SK-N-SH (cell line): ENCODE results near the gene CAMK2B. TPM values are rescaled to one million over a fixed set of nuclear protein-coding genes. Genes with fewer than 3 reads are reported as not detected.
A peak's percentile ranks its signal among the peaks of the same experiment; 100 is the strongest.

Source experiments
- CTCF ChIA-PET: fragments of 300-600, 350-600 bp; formaldehyde crosslinking; extraction: SDS; loops from one replicate; lab custom pipeline; 2021; lab: Yijun Ruan, JAX
- POLR2A ChIA-PET: fragments of 350-600 bp; sonication (Branson Sonifier 250); formaldehyde crosslinking; extraction: SDS; loops from one replicate; lab custom pipeline; 2020; ENCODE audit warnings: antibody characterized with exemption, inconsistent platforms; lab: Yijun Ruan, JAX
- DNase-seq: peaks from one replicate; pipeline ENCODE4 v3.0.0; 2012
- H2AFZ ChIP-seq: fragments of 200-600 bp; sonication (generic); 2 replicates; pipeline ENCODE4 v1.8.1; 2016; ENCODE audit warnings: antibody characterized with exemption, mild to moderate bottlenecking, low read depth
- H3F3A ChIP-seq: fragments of 200-600 bp; sonication (generic); replicated peaks from 2 replicates; pipeline ENCODE3; 2016; ENCODE audit warnings: antibody characterized with exemption, mild to moderate bottlenecking; ENCODE audit not compliant: insufficient read depth
- H3K27ac ChIP-seq, 2 experiments: fragments of 200-500 bp in 1 of 2; fragments of 200-600 bp in 1 of 2; sonication (Bioruptor generic) in 1 of 2; sonication (generic), shearing (Covaris generic) in 1 of 2; 2 replicates each; pipeline versions ENCODE4 v1.5.1 to v1.6.1; 2014 to 2016; ENCODE audit warnings: low read depth in 2 of 2, inconsistent platforms in 1 of 2, low read length in 1 of 2, mild to moderate bottlenecking in 1 of 2, mixed read lengths in 1 of 2
- H3K27me3 ChIP-seq: fragments of 200-600 bp; sonication (generic), shearing (Covaris generic); 2 replicates; pipeline ENCODE4 v1.6.1; 2016; ENCODE audit warnings: mixed run types; ENCODE audit not compliant: insufficient read depth
- H3K36me3 ChIP-seq, 2 experiments: fragments of 200-500 bp in 1 of 2; fragments of 200-600 bp in 1 of 2; sonication (Bioruptor generic) in 1 of 2; sonication (generic) in 1 of 2; replicated peaks in 1 of 2; 2 replicates each; pipeline versions ENCODE3 to v1.5.1; 2014 to 2016; ENCODE audit warnings: low read length in 1 of 2, mild to moderate bottlenecking in 1 of 2; ENCODE audit not compliant: insufficient read depth in 2 of 2, control insufficient read depth in 1 of 2
- H3K4me1 ChIP-seq, 2 experiments: fragments of 200-500 bp in 1 of 2; fragments of 200-600 bp in 1 of 2; sonication (Bioruptor generic) in 1 of 2; sonication (generic), shearing (Covaris generic) in 1 of 2; 2 replicates each; pipeline versions ENCODE4 v1.5.1 to v1.6.1; 2014 to 2016; ENCODE audit warnings: low read depth in 1 of 2, low read length in 1 of 2, mixed run types in 1 of 2; ENCODE audit not compliant: insufficient read depth in 2 of 2, control insufficient read depth in 1 of 2
- H3K4me2 ChIP-seq: fragments of 200-600 bp; sonication (generic), shearing (Covaris generic); 2 replicates; pipeline ENCODE4 v1.6.1; 2017; ENCODE audit warnings: mixed run types
- H3K4me3 ChIP-seq, 2 experiments: fragments of 200-500 bp in 1 of 2; fragments of 200-600 bp in 1 of 2; sonication (Bioruptor generic) in 1 of 2; sonication (generic), shearing (Covaris generic) in 1 of 2; 2 replicates each; pipeline versions ENCODE4 v1.5.1 to v1.8.1; 2014 to 2016; ENCODE audit warnings: low read depth in 2 of 2, inconsistent platforms in 1 of 2, low read length in 1 of 2, mild to moderate bottlenecking in 1 of 2, mixed read lengths in 1 of 2, moderate library complexity in 1 of 2
- H3K79me2 ChIP-seq: fragments of 200-600 bp; sonication (generic); 2 replicates; pipeline ENCODE4 v1.8.1; 2017; ENCODE audit warnings: mild to moderate bottlenecking; ENCODE audit not compliant: insufficient read depth
- H3K9ac ChIP-seq: fragments of 200-600 bp; sonication (generic); 2 replicates; pipeline ENCODE4 v1.6.1; 2017; ENCODE audit warnings: mixed run types
- H3K9me2 ChIP-seq: fragments of 200-600 bp; sonication (generic); 2 replicates; pipeline ENCODE4 v1.6.1; 2017; ENCODE audit warnings: mixed run types
- H3K9me3 ChIP-seq: fragments of 200-600 bp; sonication (generic); 2 replicates; pipeline ENCODE4 v1.6.1; 2017; ENCODE audit warnings: mixed run types, mild to moderate bottlenecking, moderate library complexity
- H4K20me1 ChIP-seq: fragments of 200-600 bp; sonication (generic); 2 replicates; pipeline ENCODE4 v1.6.1; 2017; ENCODE audit warnings: mild to moderate bottlenecking, mixed run types; ENCODE audit not compliant: insufficient read depth
- EZH2phosphoT487 ChIP-seq: fragments of 200-600 bp; sonication (generic); IDR thresholded peaks from 2 replicates; pipeline ENCODE4 v1.6.1; 2017; ENCODE audit warnings: low read depth, mixed run types, mild to moderate bottlenecking, antibody characterized with exemption, moderate library complexity, borderline replicate concordance
- FOSL2 ChIP-seq: IDR thresholded peaks from 2 replicates; pipeline ENCODE4 v1.4.0; 2012; ENCODE audit warnings: low read depth, mild to moderate bottlenecking, moderate library complexity, borderline replicate concordance
- FOXJ3 ChIP-seq: sonication (generic); formaldehyde crosslinking; IDR thresholded peaks from 2 replicates; pipeline ENCODE4 v1.5.1; 2020; ENCODE audit warnings: mild to moderate bottlenecking, missing genetic modification reagents
- FOXM1 ChIP-seq: IDR thresholded peaks from 2 replicates; pipeline ENCODE4 v1.4.0; 2012; ENCODE audit warnings: low read depth, mild to moderate bottlenecking
- GABPA ChIP-seq: IDR thresholded peaks from 2 replicates; pipeline ENCODE4 v1.4.0; 2012; ENCODE audit warnings: low read depth, mild to moderate bottlenecking
- GATA2 ChIP-seq: sonication (generic); formaldehyde crosslinking; IDR thresholded peaks from 2 replicates; pipeline ENCODE4 v1.5.0; 2020; ENCODE audit warnings: mild to moderate bottlenecking, missing genetic modification reagents
- MAX ChIP-seq: IDR thresholded peaks from 2 replicates; pipeline ENCODE4 v1.4.0; 2012; ENCODE audit warnings: low read depth
- MXI1 ChIP-seq: IDR thresholded peaks from 2 replicates; pipeline ENCODE4 v1.6.1; 2012; ENCODE audit warnings: mild to moderate bottlenecking, low read depth, low read length, improper control_type of control experiment
- NFIC ChIP-seq: IDR thresholded peaks from 2 replicates; pipeline ENCODE4 v1.4.0; 2012; ENCODE audit warnings: borderline replicate concordance
- NRF1 ChIP-seq: IDR thresholded peaks from 2 replicates; pipeline ENCODE4 v1.6.1; 2012; ENCODE audit warnings: low read depth, mild to moderate bottlenecking, low read length
- RCOR1 ChIP-seq: fragments of 150-350 bp; IDR thresholded peaks from 2 replicates; pipeline ENCODE4 v1.6.1; 2017; ENCODE audit warnings: antibody characterized with exemption, low read length
- REST ChIP-seq: IDR thresholded peaks from 2 replicates; pipeline ENCODE4 v1.6.1; 2012; ENCODE audit warnings: mild to moderate bottlenecking, low read depth, low read length, moderate library complexity
- RXRA ChIP-seq: IDR thresholded peaks from 2 replicates; pipeline ENCODE4 v1.4.0; 2012; ENCODE audit warnings: low read depth, mild to moderate bottlenecking, borderline replicate concordance
- SMC3 ChIP-seq: IDR thresholded peaks from 2 replicates; pipeline ENCODE4 v1.6.1; 2012; ENCODE audit warnings: low read depth, low read length, improper control_type of control experiment
- TEAD4 ChIP-seq: IDR thresholded peaks from 2 replicates; pipeline ENCODE4 v1.4.0; 2012; ENCODE audit warnings: mild to moderate bottlenecking, borderline replicate concordance; ENCODE audit not compliant: insufficient read depth
- YY1 ChIP-seq: IDR thresholded peaks from 2 replicates; pipeline ENCODE4 v1.4.0; 2012; ENCODE audit warnings: low read depth, mild to moderate bottlenecking
- ZBTB33 ChIP-seq: IDR thresholded peaks from 2 replicates; pipeline ENCODE4 v1.4.0; 2012; ENCODE audit warnings: low read depth, borderline replicate concordance
- WGBS: methylation state at CpG from one replicate; pipeline ENCODE4 v1.1.6; 2017; ENCODE audit warnings: low lambda C conversion rate; 5-methylcytosine and 5-hydroxymethylcytosine counted together
- polyA plus RNA-seq, 3 experiments: library from polyadenylated mRNA; depleted of rRNA; stranded (reverse); fragments of >200 nt; gene quantifications; 2 replicates each; pipeline ENCODE4 v1.2.3, GENCODE V29; 2012
- TF ChIP-seq, protein P1 (sequence below): fragments of 150-350 bp; IDR thresholded peaks from 2 replicates; pipeline ENCODE4 v1.6.1; 2016; ENCODE audit warnings: mild to moderate bottlenecking, low read depth, low read length
- TF ChIP-seq, protein P2 (sequence below): fragments of 150-350 bp; IDR thresholded peaks from 2 replicates; pipeline ENCODE4 v1.6.1; 2017; ENCODE audit warnings: antibody characterized with exemption, low read length, low read depth, borderline replicate concordance

Gene CAMK2B
- polyA plus RNA-seq, 1 of the 3 experiments (the other 2 are of a cell fraction): 0.20 TPM

GRCh38 chr7:44277851-44278250 is 47.5 kb downstream of the CAMK2B start:
- Histone ChIP-seq H3K9ac (no peak overlapping the region), H3K9me2 (no peaks in the 10 kb centered on the region), H3K27me3 (peaks cover 5% of the 10 kb centered on the region), H2AFZ (no peak overlapping the region)
- ChIA-PET POLR2A (interaction anchor here (0.6 kb wide), 1 partner anchor 521 kb away, joined by 3 read pairs; no protein-coding TSS in a partner anchor), CTCF (interaction anchor here (0.7 kb wide), 1 partner anchor 37 kb away, joined by 3 read pairs; no protein-coding TSS in a partner anchor)
- DNase-seq: peak; percentile 72
- peak; percentile 7; the same call in 1 of the 2 replicates for TF ChIP-seq RCOR1
- TF ChIP-seq RXRA: no peak
- TF ChIP-seq, all 33 proteins: peak for 1
- Histone ChIP-seq H3K27ac (peak overlapping the region in 1 of 2 experiments; percentile 64; a peak in 2 of 4 replicates), H4K20me1 (no peaks in the 10 kb centered on the region), H3K79me2 (no peaks in the 10 kb centered on the region), H3K4me2 (no peak overlapping the region), H3K36me3 (no peaks in the 10 kb centered on the region), H3K4me3 (no peak overlapping the region), H3F3A (no peaks in the 10 kb centered on the region), H3K9me3 (no peaks in the 10 kb centered on the region), H3K4me1 (peaks cover 4 to 51% of the 10 kb centered on the region in 2 experiments; a peak in 3 of 4 replicates)
- WGBS: 60% methylated on average over 8 of the region's 8 CpGs

DNA sequence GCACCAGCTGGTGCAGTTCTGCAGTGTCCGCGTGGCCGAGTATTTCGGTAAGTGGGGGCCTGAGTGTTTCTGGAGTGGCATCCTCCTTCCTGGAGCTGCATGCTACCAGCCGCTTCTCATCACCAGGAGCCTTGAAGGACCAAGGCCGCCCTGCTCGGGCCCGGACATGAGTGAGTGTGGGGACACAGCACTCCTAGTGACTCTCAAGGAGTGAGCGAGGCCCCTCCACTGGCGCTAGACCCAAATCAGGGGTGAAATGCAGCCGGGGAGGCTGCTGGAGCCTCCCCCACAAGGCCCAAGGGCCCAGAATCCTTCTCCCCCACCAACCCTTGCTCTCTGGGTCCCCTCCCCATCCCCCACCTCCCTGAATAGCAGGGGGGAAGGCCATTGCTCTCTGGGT is 48.0 kb downstream of the CAMK2B start:
- WGBS: 95% methylated on average over 7 of the region's 11 CpGs
- ChIA-PET CTCF (no interaction called here), POLR2A (no interaction called here)
- peaks cover 5% of the 10 kb centered on the region for H3K27me3 ChIP-seq
- H2AFZ ChIP-seq: no peak overlapping the region
- no peaks in the 10 kb centered on the region for H3K36me3 ChIP-seq
- TF ChIP-seq GABPA (no peak), EZH2phosphoT487 (no peak), YY1 (no peak), MAX (no peak), NRF1 (no peak), FOSL2 (no peak), FOXJ3 (no peak), RCOR1 (no peak), NFIC (no peak), MXI1 (no peak), REST (no peak), GATA2 (CRISPR knock-in tag) (no peak), TEAD4 (no peak), SMC3 (no peak), ZBTB33 (no peak), FOXM1 (no peak)
- TF ChIP-seq, protein P1, sequence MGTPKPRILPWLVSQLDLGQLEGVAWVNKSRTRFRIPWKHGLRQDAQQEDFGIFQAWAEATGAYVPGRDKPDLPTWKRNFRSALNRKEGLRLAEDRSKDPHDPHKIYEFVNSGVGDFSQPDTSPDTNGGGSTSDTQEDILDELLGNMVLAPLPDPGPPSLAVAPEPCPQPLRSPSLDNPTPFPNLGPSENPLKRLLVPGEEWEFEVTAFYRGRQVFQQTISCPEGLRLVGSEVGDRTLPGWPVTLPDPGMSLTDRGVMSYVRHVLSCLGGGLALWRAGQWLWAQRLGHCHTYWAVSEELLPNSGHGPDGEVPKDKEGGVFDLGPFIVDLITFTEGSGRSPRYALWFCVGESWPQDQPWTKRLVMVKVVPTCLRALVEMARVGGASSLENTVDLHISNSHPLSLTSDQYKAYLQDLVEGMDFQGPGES: no peak
- TF ChIP-seq, protein P2, sequence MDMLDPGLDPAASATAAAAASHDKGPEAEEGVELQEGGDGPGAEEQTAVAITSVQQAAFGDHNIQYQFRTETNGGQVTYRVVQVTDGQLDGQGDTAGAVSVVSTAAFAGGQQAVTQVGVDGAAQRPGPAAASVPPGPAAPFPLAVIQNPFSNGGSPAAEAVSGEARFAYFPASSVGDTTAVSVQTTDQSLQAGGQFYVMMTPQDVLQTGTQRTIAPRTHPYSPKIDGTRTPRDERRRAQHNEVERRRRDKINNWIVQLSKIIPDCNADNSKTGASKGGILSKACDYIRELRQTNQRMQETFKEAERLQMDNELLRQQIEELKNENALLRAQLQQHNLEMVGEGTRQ: no peak
- no peaks in the 10 kb centered on the region for H3F3A ChIP-seq
- no peaks in the 10 kb centered on the region for H4K20me1 ChIP-seq
- no peak overlapping the region for H3K9ac ChIP-seq
- peak overlapping the region in 1 of 2 experiments; percentile 64; a peak in 2 of 4 replicates for H3K27ac ChIP-seq
- no peaks in the 10 kb centered on the region for H3K79me2 ChIP-seq
- no peaks in the 10 kb centered on the region for H3K9me2 ChIP-seq
- H3K4me1 ChIP-seq: peaks cover 4 to 46% of the 10 kb centered on the region in 2 experiments; a peak in 3 of 4 replicates
- no peak overlapping the region for H3K4me3 ChIP-seq
- H3K9me3 ChIP-seq: no peaks in the 10 kb centered on the region
- no peak overlapping the region for H3K4me2 ChIP-seq
- peak; percentile 36 for DNase-seq
